ENCODE measurements around the gene SNX20. TPM values are rescaled to one million over a fixed set of nuclear protein-coding genes. Genes with fewer than 3 reads are reported as not detected.

SNX20 gene
- polyA plus RNA-seq, 1 experiment, result not detected

DNA sequence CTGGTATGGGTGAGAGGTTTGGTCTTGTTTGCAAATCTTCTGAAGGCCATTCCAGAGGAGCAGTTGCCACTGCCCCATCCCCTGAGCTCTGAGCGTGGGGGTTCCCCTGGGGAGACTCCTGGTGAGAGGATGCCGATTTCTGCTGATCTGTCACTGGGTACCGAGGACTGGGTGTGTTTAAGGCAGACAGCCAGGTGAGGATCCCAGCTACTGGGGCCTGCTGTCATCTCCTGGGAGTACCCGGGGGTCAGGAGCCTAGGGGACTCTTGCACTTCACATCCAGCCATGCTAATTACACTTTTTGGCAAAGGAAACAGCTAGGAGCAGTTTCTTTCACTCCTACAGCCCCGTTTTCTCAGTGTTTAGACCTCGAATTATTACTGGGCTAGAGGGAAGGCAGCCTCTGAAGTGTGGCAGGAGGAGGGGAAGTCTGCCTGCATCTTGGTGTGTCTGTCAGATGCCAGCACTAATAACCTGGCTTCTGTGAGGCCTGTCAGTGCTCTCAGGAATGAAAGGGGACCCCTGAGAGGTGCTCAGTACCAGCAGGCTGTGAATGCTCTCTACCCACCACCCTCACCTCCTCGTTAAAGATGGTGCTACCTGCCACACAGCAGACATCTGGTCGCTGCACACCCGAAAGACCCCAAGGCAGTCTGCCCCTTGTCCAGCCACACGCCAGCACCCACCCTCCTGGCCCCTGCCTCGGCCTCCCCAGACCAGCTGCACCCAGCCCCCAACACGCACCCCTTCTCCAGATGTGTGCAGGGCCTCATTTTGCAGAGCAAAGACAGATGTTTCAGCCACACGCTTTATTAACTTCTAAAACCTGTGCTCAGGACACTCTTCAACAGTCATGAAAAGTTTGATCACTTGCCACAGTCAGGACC lies 43.2 kb downstream of the SNX20 start:
- CTCF ChIA-PET, result interaction anchor here (1.3 kb wide), 1 partner anchor 168 kb away, joined by 3 read pairs; no protein-coding TSS in a partner anchor
- Histone ChIP-seq H3K27me3 (ENCODE audit: control insufficient read depth, insufficient read depth, low read length) (peaks cover 3% of the 10 kb centered on the region), H3K9me3 (ENCODE audit: control insufficient read depth, insufficient read depth, low read length) (no peaks in the 10 kb centered on the region; the same call in 1 of the 2 replicates), H3K27ac (ENCODE audit: low read depth, low read length) (no peak overlapping the region), H3K4me3 (ENCODE audit: low read depth, low read length) (no peak overlapping the region)
- no peak for DNase-seq (ENCODE audit: low read depth, low spot score)
- TF ChIP-seq, protein P1, sequence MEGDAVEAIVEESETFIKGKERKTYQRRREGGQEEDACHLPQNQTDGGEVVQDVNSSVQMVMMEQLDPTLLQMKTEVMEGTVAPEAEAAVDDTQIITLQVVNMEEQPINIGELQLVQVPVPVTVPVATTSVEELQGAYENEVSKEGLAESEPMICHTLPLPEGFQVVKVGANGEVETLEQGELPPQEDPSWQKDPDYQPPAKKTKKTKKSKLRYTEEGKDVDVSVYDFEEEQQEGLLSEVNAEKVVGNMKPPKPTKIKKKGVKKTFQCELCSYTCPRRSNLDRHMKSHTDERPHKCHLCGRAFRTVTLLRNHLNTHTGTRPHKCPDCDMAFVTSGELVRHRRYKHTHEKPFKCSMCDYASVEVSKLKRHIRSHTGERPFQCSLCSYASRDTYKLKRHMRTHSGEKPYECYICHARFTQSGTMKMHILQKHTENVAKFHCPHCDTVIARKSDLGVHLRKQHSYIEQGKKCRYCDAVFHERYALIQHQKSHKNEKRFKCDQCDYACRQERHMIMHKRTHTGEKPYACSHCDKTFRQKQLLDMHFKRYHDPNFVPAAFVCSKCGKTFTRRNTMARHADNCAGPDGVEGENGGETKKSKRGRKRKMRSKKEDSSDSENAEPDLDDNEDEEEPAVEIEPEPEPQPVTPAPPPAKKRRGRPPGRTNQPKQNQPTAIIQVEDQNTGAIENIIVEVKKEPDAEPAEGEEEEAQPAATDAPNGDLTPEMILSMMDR (IDR thresholded peaks at IDR 0.05; ENCODE audit: low read depth, low read length), result no peak
- POLR2A ChIA-PET, result no interaction called here

DNA sequence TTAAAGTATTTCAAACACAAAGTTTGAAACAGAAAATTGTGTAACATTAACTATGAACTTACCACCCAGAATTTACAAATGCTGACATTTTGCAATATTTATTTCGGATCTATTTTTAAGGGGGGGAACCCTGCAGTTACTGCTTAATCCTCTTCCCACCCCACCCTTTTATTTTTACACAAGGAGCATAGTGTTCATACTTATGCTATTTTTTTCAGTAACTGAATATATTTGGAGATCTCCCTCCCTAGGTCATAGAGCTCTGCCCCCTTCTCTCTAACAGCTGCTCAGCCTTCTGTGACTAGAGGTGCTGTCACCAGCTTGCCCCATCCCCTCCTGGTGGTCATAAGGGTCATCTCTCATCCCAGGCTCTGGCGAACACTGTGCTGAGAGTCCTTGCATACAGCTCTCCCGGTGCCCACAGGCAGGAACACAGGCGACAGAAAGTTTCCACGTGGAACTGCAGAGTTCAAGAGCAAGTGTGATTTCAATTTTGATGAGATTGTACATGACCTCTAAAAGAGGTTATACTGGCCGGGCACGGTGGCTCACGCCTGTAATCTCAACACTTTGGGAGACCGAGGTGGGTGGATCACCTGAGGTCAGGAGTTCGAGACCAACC lies 44.2 kb downstream of the SNX20 start:
- ChIA-PET CTCF (interaction anchor here (1.3 to 3.1 kb wide), 2 partner anchors 29 to 170 kb away, joined by 3 to 12 read pairs; no protein-coding TSS in a partner anchor), POLR2A (no interaction called here)
- no peak for DNase-seq (ENCODE audit: low read depth, low spot score)

DNA sequence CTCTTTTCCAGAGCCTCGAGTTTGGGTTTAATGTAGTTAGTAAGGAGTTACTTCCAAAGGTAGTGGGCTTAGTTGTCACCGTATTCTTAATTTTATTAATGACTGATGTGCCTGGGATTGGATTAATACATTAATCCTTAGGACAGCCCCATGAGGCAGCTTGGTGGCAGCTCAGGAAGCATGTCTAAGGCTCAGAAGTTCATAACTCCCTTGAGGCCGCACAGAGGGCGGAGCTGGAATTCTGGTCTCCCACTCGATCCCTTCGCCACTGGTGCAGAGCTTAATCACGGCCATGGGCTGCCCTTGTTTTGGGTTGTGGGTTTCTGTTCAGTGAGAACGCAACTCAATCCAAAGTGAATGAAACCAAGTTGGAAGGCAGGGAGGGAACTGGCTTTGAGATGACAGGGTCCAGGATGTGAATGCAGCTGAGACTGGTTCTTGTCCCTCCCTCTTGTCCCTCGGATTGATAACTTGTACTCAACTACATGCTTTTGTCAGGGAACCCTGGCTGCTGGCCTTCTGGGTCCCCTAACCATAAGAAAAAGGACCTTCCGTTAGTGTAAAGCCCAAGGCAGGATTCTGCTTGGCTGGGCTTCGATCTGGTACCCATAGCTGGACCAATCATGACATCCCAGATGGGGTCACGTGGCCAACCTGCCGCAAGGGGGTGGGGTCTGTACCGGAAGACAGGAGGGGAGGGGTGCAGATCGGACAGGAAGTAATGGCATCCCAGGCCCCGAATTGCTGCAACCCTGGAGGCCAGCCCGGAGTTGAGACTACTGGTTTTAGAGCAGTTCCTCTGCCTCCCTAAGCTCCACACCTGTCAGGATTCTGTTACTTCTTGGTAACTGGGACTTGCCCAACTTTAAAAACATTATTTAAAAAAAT lies 45.4 kb downstream of the SNX20 start:
- TF ChIP-seq, protein P1 (IDR thresholded peaks at IDR 0.05; ENCODE audit: low read depth, low read length), result no peak
- H3K4me3 ChIP-seq (ENCODE audit: low read depth, low read length), result no peak overlapping the region
- no peaks in the 10 kb centered on the region for H3K27me3 ChIP-seq (ENCODE audit: control insufficient read depth, insufficient read depth, low read length)
- H3K9me3 ChIP-seq (ENCODE audit: control insufficient read depth, insufficient read depth, low read length), result no peaks in the 10 kb centered on the region; the same call in 1 of the 2 replicates
- POLR2A ChIA-PET, result no interaction called here
- CTCF ChIA-PET, result interaction anchor here (0.7 to 3.1 kb wide), 3 partner anchors 26 to 171 kb away, joined by 3 to 12 read pairs (median 7); no protein-coding TSS in a partner anchor
- DNase-seq (ENCODE audit: low read depth, low spot score), result no peak
- no peak overlapping the region for H3K27ac ChIP-seq (ENCODE audit: low read depth, low read length)

More for the DNA sequence above, 44.2 kb downstream of the SNX20 start:
- Histone ChIP-seq H3K9me3 (ENCODE audit: control insufficient read depth, insufficient read depth, low read length) (no peaks in the 10 kb centered on the region; the same call in 1 of the 2 replicates), H3K4me3 (ENCODE audit: low read depth, low read length) (no peak overlapping the region), H3K27ac (ENCODE audit: low read depth, low read length) (no peak overlapping the region), H3K27me3 (ENCODE audit: control insufficient read depth, insufficient read depth, low read length) (no peaks in the 10 kb centered on the region)
- TF ChIP-seq, protein P1 (IDR thresholded peaks at IDR 0.05; ENCODE audit: low read depth, low read length), result no peak

DNA sequence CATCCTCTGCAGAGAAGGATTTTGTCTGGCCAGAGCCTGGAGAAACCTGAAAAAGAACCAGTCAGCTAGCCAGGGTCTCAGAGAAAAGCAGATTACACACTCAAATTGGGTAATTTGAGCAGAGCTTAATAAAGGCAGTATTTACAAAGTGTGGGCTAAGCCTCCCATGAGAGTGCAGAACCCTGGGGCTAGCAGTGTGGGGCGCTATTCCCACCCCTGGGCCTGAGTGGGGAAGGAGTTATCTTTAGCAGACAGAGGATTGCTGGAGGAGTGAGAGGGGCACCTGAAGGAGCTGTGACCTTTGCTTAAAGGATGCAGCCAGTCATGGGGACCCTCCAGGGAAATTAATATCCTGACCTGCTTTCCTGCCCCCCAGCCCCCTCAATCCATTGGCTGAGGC lies 46.2 kb downstream of the SNX20 start:
- no peak for DNase-seq (ENCODE audit: low read depth, low spot score)
- Histone ChIP-seq H3K27ac (ENCODE audit: low read depth, low read length) (no peak overlapping the region), H3K4me3 (ENCODE audit: low read depth, low read length) (no peak overlapping the region), H3K27me3 (ENCODE audit: control insufficient read depth, insufficient read depth, low read length) (no peaks in the 10 kb centered on the region), H3K9me3 (ENCODE audit: control insufficient read depth, insufficient read depth, low read length) (no peaks in the 10 kb centered on the region; the same call in 1 of the 2 replicates)
- ChIA-PET POLR2A (no interaction called here), CTCF (interaction anchor here (0.7 to 3.1 kb wide), 3 partner anchors 25 to 172 kb away, joined by 3 to 12 read pairs (median 7); no protein-coding TSS in a partner anchor)
- TF ChIP-seq, protein P1 (IDR thresholded peaks at IDR 0.05; ENCODE audit: low read depth, low read length), result no peak
